ENCODE results near the gene RABGAP1L.
"Not testable (repeated sequence)": the region's sequence is repeated elsewhere in the genome, so short reads cannot be mapped to it uniquely, and the experiment has no call there.

RABGAP1L gene

DNA sequence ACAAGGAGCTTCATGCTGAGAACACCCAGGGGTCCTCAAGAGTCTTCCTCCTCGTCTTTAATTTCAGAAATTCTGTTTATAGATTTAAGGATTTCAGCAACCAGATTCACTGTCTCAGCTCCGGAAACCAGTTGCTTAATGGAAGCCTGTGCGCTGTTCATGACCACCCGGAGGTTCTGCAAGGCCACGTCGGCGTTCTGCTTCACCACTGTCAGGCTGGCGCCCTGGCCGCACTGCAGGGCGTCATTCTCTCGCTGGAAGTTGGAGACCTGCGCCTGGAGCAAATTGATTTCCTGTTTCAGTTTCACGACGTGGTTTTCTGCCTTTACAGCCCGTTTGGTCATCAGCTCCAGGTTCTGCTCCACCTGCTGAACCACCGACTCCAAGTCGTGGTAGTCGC lies 885.3 kb downstream of the RABGAP1L start:
- DNase-seq (ENCODE audit: low read depth), result not testable (repeated sequence)
